HTERT RPE-1 (cell line): ENCODE data around the gene MXRA8.
"Not testable (repeated sequence)": the region's sequence is repeated elsewhere in the genome, so short reads cannot be mapped to it uniquely, and the experiment has no call there.

Experiments used
- in situ Hi-C: fragments of 300-500 bp; cut with MboI; formaldehyde crosslinking; loops from 4 replicates; pipeline ENCODE4 v1.14.3; 2020; ENCODE audit warnings: low sequenced_read_pairs

Gene MXRA8, protein sequence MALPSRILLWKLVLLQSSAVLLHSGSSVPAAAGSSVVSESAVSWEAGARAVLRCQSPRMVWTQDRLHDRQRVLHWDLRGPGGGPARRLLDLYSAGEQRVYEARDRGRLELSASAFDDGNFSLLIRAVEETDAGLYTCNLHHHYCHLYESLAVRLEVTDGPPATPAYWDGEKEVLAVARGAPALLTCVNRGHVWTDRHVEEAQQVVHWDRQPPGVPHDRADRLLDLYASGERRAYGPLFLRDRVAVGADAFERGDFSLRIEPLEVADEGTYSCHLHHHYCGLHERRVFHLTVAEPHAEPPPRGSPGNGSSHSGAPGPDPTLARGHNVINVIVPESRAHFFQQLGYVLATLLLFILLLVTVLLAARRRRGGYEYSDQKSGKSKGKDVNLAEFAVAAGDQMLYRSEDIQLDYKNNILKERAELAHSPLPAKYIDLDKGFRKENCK

DNA sequence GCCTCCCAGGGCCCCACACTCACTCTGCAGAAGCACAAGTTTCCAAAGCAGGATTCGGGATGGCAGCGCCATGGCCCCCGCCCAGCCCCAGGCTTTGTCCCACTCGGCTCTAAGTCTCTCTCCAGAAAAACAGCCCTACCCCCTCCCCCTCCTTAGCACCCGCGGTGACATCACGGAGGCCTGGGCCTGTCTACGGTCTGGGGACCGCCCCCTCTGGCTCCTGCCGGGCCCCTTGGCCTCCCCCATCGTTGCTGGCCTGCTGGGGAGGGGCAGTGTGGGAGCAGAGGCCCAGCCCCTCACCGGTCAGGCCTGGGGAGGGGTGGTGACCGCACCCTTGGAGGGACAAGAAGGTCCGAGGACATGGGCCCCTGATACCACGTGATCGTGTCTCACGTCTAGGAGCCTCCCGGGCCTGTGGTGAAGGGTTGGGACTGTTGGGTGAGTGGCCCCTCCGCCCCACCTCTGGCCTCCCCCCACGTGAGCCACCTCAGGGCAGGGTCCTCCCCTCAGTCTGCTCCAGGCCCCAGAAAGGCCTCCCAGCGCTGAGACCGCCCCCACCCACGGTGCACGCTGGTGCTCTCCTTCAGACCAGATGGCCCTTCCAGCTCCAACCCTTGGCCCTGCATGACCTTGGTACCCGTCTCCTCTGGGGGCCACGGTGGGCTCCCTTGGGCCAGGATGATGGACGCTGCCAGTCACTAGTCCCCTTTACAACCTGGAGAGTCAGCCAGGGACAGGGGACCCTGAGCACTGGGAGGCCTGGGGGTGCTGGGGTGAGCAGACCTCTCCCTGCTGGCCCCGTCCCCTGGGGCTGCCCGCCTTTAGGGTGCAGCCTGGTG lies at the start of gene MXRA8:
TSS of gene MXRA8 (minus strand) at position 123 of the 839 bp plus-strand sequence. CDS start at position 72, 51 bp downstream.
- in situ Hi-C loops, result no loop called here

GRCh38 chr1:1407636-1408318 lies 49.4 kb upstream of the MXRA8 start:
- in situ Hi-C loops, result no loop called here

- in situ Hi-C loops, result no loop called here
These were observed 48.7 kb upstream of the MXRA8 start, which contains the start of gene MRPL20 for GRCh38 chr1:1406821-1407635. TSS of gene MRPL20 (minus strand) at chr1:1407293. CDS start at chr1:1407217, 76 bp downstream.

DNA sequence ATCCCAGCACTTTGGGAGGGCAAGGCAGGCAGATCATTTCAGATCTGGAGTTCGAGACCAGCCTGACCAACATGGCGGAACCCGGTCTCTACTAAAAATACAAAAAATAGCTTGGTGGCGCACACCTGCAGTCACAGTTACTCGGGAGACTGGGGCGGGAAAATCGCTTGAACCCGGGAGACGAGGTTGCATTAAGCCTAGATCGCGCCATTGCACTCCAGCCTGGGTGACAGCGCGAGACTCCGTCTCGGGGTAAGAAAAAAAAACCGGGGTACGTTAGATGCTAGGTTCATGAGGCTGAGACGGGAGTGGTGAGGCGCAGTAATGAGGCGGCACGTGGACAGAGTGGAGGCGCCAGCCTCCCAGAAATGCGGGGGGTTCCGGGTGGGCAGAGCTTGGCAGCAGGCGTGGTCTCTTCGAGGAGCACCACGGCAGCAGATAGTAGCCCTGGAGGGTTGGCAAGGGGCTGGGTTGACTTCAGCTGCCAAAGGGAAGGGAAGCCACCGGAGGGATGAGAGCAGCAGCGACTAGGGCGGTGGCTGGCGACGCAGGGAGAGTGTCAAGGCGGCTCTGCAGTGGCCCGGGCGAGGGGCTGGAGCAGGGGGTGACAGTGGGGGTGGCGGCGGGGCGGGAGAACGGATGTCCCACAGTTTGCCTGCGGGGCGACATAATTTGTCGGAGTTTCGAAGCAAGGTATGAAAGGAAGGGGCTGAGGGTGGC lies 47.9 kb upstream of the MXRA8 start:
- in situ Hi-C loops, result no loop called here

DNA sequence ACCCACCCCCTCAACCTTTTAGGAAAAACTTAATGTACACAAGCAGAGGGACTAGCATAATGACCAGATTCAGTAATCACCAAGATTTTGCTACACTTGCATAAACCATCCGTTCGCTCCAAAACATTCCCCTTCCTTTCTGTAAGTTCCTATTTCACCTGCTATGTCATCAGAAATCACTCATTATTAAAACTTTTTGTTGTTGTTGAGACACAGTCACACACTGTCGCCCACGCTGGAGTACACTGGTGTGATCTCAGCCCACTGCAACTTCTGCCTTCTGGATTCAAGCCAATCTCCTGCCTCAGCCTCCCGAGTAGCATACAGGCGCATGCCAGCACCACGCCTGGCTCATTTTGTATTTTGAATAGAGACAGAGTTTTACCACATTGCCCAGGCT lies 45.3 kb upstream of the MXRA8 start:
- in situ Hi-C loops, result no loop called here

GRCh38 chr1:1402901-1403392 lies 44.6 kb upstream of the MXRA8 start:
- in situ Hi-C loops, result not testable (repeated sequence)

DNA sequence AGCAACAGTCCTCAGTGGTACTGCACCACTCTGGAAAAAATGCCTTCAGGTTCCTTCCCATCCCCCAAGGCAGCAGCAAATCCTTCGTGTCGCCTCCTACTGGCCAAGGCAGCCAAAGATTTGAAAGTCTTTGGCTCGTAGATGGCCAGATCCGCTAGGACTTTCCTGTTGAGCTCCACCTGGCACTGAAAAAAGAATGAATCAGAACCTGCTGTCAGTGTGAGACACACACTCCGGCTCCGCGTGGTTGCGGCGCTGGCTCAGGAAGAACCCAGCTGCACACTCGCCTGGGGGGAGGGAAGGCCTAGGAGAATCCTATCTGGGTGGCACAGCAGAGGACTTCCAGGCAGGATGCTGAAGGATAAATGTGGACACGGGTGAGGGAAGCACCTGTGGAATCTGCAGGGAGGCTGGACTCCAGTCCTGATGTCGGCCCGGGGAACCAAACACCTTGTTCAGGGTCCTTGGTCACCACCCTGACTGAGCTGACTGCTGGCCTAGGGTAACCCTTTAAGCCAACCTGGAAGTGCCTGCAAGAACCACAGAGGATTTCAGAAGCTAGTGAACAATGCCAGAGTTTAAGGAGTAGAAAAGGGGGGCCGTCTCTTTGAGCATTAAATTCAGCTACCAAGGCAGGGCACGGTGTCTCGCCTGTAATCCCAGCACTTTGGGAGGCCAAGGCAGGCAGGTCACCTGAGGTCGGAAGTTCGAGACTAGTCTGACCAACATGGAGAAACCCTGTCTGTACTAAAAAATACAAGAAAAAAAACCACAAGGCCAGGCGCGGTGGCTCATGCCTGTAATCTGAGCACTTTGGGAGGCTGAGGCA lies 43.9 kb upstream of the MXRA8 start:
- in situ Hi-C loops, result no loop called here

DNA sequence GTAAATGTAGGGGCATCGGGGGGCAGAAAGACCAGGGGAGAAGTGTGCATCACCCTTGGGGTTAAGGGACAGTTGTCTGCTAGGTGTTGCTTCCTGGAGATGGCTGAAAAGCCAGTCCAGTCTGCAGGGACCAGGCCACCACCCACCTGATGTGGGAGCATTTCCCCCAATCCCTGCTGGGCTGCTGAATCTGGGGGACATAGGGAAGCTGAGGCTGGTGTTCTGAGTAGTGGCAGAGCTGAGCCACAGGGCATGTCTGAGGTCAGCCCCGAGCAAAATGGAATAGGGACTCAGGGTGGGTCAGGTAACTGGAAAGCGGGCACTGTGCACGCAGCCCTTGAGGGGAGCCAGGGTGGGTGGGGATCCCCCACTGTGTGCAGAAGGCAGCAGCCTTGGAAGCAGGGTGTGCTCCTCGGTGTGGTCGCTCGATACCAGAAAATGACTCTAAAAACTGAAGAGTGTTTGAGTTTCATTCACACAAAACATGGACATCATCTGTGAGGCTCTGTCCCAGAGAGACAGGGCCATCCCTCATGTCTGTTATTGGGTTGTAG lies 43.2 kb upstream of the MXRA8 start:
- in situ Hi-C loops, result no loop called here

DNA sequence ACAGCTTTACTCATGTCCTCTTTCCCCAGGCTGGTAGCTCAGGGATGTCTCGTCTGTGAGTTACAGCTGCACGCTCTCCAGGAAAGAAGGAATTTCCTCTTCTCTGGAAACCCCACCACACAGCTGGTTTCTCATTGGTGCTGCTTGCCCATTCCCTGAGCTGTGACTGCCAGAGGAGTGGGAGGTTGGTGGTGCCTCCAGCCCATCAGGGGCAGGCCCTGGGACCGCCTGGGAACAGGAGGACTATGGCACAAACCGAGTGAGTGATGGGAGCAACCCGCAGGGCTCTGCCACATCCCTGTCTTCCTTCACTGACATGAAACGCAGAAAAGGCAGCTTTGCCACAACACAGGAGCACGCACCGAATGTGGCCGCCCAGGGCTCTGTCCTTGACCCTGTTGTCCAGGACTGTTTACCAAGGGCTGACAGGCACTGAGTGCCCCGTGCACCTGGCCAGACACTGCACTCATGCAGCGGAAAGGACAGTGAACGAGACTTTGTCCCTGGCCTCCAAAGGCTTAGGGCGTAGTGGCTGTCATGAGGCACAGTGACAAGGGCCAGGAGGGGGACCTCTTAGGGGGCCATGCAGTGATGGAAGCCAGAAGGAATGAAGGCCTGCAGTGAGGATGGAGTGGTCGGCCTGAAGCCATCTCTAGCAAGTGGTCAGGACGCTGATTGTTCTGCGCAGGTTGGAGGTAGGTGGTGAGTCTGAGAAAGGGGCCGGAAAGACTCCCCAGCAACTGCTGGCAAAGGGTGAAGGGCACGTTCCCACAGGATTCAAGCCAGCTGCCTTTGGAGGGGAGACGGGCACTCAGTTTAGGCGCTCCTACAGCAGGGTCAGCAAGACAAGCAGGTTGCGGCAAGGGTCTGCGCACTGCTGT lies 42.5 kb upstream of the MXRA8 start:
- in situ Hi-C loops, result no loop called here

- in situ Hi-C loops, result no loop called here
These were observed 41.7 kb upstream of the MXRA8 start for GRCh38 chr1:1399872-1400575.

- in situ Hi-C loops, result no loop called here
These were observed 41.0 kb upstream of the MXRA8 start, which contains the start of gene CCNL2 for GRCh38 chr1:1399187-1399871. TSS of gene CCNL2 (minus strand) at chr1:1399335. CDS start at chr1:1399306, 29 bp downstream.

DNA sequence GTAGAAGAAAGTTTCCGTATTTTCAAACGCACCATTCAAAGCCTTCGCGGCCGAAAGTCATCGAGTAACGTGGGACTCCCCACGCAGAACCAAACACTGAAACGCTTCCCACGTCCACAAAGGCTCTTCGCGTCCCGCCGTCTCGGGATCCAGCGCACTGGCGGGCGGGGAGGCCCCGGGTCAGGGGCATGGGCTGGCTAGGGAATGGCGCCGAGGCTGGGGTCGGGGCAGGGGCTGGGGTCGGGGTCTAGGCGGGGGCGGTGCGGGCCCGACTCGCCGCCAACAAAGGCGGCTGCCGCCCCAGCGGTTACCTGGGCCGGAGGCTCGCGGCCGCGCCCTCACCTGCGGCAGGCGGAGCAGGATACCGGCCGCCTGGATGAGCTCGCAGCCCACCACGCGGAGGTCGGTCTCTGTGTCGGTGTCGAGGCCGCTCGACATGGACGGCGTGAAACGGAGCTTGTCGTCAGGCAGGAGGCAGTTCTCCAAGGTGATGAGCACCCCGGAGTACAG lies 40.4 kb upstream of the MXRA8 start:
- in situ Hi-C loops, result no loop called here

DNA sequence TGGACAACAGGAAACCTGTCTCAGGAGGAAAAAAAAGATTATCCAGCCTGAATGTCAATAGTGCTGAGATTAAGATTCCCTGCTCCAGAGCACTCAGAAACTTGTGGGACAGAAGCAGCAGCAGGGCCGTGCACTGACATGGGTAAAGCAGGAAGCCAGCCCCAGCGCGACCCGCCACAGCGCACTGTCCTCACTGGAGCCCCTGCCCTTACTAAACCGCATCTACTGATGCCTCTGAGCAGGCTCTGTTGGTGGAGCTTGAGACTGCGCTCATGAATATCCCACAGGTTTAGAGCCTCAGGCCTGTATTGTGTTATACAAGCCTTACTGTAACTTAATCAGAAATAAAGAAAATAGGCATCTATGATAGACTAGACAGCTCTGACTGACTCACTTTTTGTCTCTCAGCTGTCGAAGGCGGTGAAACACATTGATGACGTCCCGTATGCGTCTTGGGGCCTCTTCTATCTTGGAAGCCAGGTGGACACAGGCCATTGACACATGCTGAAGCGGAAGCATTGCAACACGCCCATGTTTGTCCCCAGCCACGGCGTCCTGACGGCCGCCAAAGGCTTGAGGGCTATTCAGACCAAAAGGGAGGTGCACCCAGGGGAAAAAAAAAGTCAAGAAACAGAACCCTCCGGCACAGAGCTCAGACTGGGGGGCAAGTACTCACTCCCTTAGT lies 39.6 kb upstream of the MXRA8 start:
- in situ Hi-C loops, result no loop called here

GRCh38 chr1:1395166-1395565 lies 36.8 kb upstream of the MXRA8 start:
- in situ Hi-C loops, result no loop called here

DNA sequence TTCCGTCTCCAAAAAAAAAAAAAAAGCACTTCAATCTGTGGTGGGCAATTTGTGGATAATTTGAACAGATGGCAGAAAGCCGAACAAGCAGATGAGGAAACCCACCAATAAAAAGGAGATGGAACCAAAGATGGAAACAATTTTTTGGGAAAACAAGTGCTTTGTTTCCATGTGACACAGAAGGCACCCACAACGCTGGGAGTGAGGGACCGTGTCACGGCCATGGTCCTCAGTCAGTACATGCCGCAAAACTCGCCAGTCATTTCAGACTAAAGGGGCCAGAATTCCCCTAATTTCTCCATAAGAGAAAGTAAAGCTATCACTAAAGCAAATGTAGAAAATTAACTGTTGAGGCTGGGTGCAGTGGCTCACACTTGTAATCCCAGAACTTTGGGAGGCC lies 35.8 kb upstream of the MXRA8 start:
- in situ Hi-C loops, result no loop called here
